Fibroblast of lung (primary cell): Measurements from ENCODE around the gene ADAM15. TPM values are rescaled to one million over a fixed set of nuclear protein-coding genes. Genes with fewer than 3 reads are reported as not detected.

Source experiments
- DNase-seq, 2 donors: peaks; one replicate each; pipeline versions ENCODE4 v3.0.0 to v3.0.0-alpha.2; 2010; ENCODE audit warnings: low read depth in 2 of 2
- H2AFZ ChIP-seq: 2 replicates; pipeline ENCODE4 v1.5.1; 2012; ENCODE audit warnings: low read length, control low read depth, inconsistent platforms
- H3K27ac ChIP-seq: 2 replicates; pipeline ENCODE4 v1.5.1; 2011; ENCODE audit warnings: low read length, control low read depth; ENCODE audit not compliant: insufficient read depth
- H3K27me3 ChIP-seq: 2 replicates; pipeline ENCODE4 v1.5.1; 2011; ENCODE audit warnings: mild to moderate bottlenecking, low read length; ENCODE audit not compliant: control insufficient read depth, insufficient read depth
- H3K36me3 ChIP-seq: 2 replicates; pipeline ENCODE4 v1.5.1; 2011; ENCODE audit warnings: low read length; ENCODE audit not compliant: control insufficient read depth, insufficient read depth
- H3K4me1 ChIP-seq: 2 replicates; pipeline ENCODE4 v1.5.1; 2011; ENCODE audit warnings: low read length; ENCODE audit not compliant: control insufficient read depth, insufficient read depth; ENCODE audit errors: extremely low read depth
- H3K4me2 ChIP-seq: 2 replicates; pipeline ENCODE4 v1.5.1; 2011; ENCODE audit warnings: low read length, control low read depth; ENCODE audit not compliant: insufficient read depth; ENCODE audit errors: extremely low read depth
- H3K4me3 ChIP-seq, 4 experiments: fragments of 200-600 bp in 1 of 4; sonication (generic) in 1 of 4; replicated peaks in 1 of 4; 2 replicates each; pipeline ENCODE4 v1.5.1; 2011 to 2016; ENCODE audit warnings: low read length in 4 of 4, low read depth in 3 of 4, mild to moderate bottlenecking in 3 of 4, control low read depth in 2 of 4, inconsistent platforms in 1 of 4, mixed read lengths in 1 of 4; ENCODE audit not compliant: insufficient read depth in 1 of 4; ENCODE audit errors: control extremely low read depth in 1 of 4
- H3K79me2 ChIP-seq: 2 replicates; pipeline ENCODE4 v1.5.1; 2012; ENCODE audit warnings: mild to moderate bottlenecking, low read length, inconsistent platforms; ENCODE audit not compliant: control insufficient read depth, insufficient read depth
- H3K9ac ChIP-seq: 2 replicates; pipeline ENCODE4 v1.5.1; 2011; ENCODE audit warnings: mild to moderate bottlenecking, low read length, control low read depth; ENCODE audit not compliant: insufficient read depth
- H3K9me3 ChIP-seq: 2 replicates; pipeline ENCODE4 v1.5.1; 2012; ENCODE audit warnings: low read depth, low read length; ENCODE audit not compliant: control insufficient read depth, insufficient read depth
- H4K20me1 ChIP-seq: 2 replicates; pipeline ENCODE4 v1.5.1; 2011; ENCODE audit warnings: low read length; ENCODE audit not compliant: control insufficient read depth, insufficient read depth; ENCODE audit errors: extremely low read depth
- EZH2 ChIP-seq: IDR thresholded peaks from 2 replicates; pipeline ENCODE4 v1.5.1; 2012; ENCODE audit warnings: low read length, control low read depth, mild to moderate bottlenecking; ENCODE audit errors: missing control alignments
- polyA plus RNA-seq, 2 donors: library from polyadenylated mRNA; depleted of rRNA in 1 of 2; stranded (reverse) in 1 of 2; unstranded in 1 of 2; fragments of >200 nt; gene quantifications; 2 replicates each; pipeline ENCODE4 v1.2.1, GENCODE V29; 2011 to 2012; ENCODE audit warnings: missing spikeins in 1 of 2
- total RNA-seq: library from RNA; depleted of rRNA; stranded (reverse); fragments of >200 nt; gene quantifications from 2 replicates; pipeline ENCODE4 v1.2.1, GENCODE V29; 2014
- TF ChIP-seq, protein P1 (sequence below), 2 donors: IDR thresholded peaks in 1 of 2; conservative IDR thresholded peaks in 1 of 2; 1 replicate in 1 of 2; 2 replicates in 1 of 2; pipeline ENCODE4 v1.5.1; 2011 to 2012; ENCODE audit warnings: low read length in 2 of 2, control low read depth in 1 of 2, inconsistent platforms in 1 of 2, low read depth in 1 of 2, mild to moderate bottlenecking in 1 of 2

Gene ADAM15
- total and polyA plus RNA-seq, 2 donors (not counting 1 experiment from before 2014, with no cell fraction given) = 19.5 to 58.5 TPM

GRCh38 chr1:155076371-155076770 lies 25.3 kb downstream of the ADAM15 start:
- Histone ChIP-seq H3K4me2 (no peak overlapping the region), H4K20me1 (no peaks in the 10 kb centered on the region), H3K27me3 (peaks cover 59% of the 10 kb centered on the region), H3K4me3 (no peak overlapping the region), H3K9me3 (no peaks in the 10 kb centered on the region), H2AFZ (no peak overlapping the region), H3K36me3 (no peaks in the 10 kb centered on the region), H3K9ac (no peak overlapping the region), H3K27ac (no peak overlapping the region), H3K79me2 (no peaks in the 10 kb centered on the region), H3K4me1 (no peaks in the 10 kb centered on the region)
- no peak for DNase-seq
- no peak for TF ChIP-seq EZH2
- TF ChIP-seq, protein P1, sequence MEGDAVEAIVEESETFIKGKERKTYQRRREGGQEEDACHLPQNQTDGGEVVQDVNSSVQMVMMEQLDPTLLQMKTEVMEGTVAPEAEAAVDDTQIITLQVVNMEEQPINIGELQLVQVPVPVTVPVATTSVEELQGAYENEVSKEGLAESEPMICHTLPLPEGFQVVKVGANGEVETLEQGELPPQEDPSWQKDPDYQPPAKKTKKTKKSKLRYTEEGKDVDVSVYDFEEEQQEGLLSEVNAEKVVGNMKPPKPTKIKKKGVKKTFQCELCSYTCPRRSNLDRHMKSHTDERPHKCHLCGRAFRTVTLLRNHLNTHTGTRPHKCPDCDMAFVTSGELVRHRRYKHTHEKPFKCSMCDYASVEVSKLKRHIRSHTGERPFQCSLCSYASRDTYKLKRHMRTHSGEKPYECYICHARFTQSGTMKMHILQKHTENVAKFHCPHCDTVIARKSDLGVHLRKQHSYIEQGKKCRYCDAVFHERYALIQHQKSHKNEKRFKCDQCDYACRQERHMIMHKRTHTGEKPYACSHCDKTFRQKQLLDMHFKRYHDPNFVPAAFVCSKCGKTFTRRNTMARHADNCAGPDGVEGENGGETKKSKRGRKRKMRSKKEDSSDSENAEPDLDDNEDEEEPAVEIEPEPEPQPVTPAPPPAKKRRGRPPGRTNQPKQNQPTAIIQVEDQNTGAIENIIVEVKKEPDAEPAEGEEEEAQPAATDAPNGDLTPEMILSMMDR (conservative IDR thresholded peaks at IDR 0.05 in 1 of 2, IDR thresholded peaks at IDR 0.05 in 1 of 2; ENCODE audit: low read depth in 1 of 2, low read length in 2 of 2) = no peak

DNA sequence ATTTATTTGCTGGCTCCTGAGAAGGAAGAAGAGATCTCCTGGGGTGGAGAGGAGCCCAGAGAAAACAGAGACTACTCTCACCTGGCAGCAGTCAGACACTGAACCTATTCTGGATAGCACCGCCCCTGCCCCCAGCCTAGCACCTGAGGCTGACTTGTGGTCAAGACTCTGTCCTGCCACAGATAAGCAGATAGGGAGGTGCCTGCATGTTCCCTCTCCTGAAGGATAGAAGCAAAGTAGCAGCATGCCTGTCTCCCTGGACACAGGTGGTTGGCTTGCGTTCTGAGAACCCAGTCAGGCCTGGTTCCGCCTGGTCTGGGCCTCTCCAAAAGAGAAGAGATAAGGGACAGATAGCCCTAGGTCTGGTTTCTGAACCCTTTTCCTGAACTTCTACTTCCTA lies 26.2 kb downstream of the ADAM15 start:
- Histone ChIP-seq H3K36me3 (no peaks in the 10 kb centered on the region), H3K4me1 (no peaks in the 10 kb centered on the region), H3K4me3 (no peak overlapping the region), H3K4me2 (no peak overlapping the region), H3K9me3 (no peaks in the 10 kb centered on the region), H3K79me2 (no peaks in the 10 kb centered on the region), H4K20me1 (no peaks in the 10 kb centered on the region), H3K9ac (no peak overlapping the region), H2AFZ (no peak overlapping the region), H3K27ac (no peak overlapping the region), H3K27me3 (peaks cover 67% of the 10 kb centered on the region)
- TF ChIP-seq, protein P1 (conservative IDR thresholded peaks at IDR 0.05 in 1 of 2, IDR thresholded peaks at IDR 0.05 in 1 of 2; ENCODE audit: low read depth in 1 of 2, low read length in 2 of 2) = no peak
- no peak for TF ChIP-seq EZH2
- DNase-seq = no peak

- Histone ChIP-seq H3K9me3 (no peaks in the 10 kb centered on the region), H2AFZ (no peak overlapping the region), H3K4me3 (no peak overlapping the region), H3K4me2 (no peak overlapping the region), H3K27ac (no peak overlapping the region), H3K79me2 (no peaks in the 10 kb centered on the region), H3K36me3 (no peaks in the 10 kb centered on the region), H4K20me1 (no peaks in the 10 kb centered on the region), H3K27me3 (peaks cover 68% of the 10 kb centered on the region), H3K4me1 (no peaks in the 10 kb centered on the region), H3K9ac (no peak overlapping the region)
- TF ChIP-seq, protein P1 (conservative IDR thresholded peaks at IDR 0.05 in 1 of 2, IDR thresholded peaks at IDR 0.05 in 1 of 2; ENCODE audit: low read depth in 1 of 2, low read length in 2 of 2) = no peak
- no peak for TF ChIP-seq EZH2
- no peak for DNase-seq
Measured at GRCh38 chr1:155077758-155078445, 26.8 kb downstream of the ADAM15 start.
